ENCODE results near the gene BTBD18.
"Not testable (repeated sequence)": the region's sequence is repeated elsewhere in the genome, so short reads cannot be mapped to it uniquely, and the experiment has no call there.

- TF ChIP-seq, protein P1, sequence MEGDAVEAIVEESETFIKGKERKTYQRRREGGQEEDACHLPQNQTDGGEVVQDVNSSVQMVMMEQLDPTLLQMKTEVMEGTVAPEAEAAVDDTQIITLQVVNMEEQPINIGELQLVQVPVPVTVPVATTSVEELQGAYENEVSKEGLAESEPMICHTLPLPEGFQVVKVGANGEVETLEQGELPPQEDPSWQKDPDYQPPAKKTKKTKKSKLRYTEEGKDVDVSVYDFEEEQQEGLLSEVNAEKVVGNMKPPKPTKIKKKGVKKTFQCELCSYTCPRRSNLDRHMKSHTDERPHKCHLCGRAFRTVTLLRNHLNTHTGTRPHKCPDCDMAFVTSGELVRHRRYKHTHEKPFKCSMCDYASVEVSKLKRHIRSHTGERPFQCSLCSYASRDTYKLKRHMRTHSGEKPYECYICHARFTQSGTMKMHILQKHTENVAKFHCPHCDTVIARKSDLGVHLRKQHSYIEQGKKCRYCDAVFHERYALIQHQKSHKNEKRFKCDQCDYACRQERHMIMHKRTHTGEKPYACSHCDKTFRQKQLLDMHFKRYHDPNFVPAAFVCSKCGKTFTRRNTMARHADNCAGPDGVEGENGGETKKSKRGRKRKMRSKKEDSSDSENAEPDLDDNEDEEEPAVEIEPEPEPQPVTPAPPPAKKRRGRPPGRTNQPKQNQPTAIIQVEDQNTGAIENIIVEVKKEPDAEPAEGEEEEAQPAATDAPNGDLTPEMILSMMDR (IDR thresholded peaks at IDR 0.05; ENCODE audit: insufficient read depth, low read length), result not testable (repeated sequence)
- TF ChIP-seq REST (IDR thresholded peaks at IDR 0.05; ENCODE audit: insufficient replicate concordance, low read depth); POLR2AphosphoS5 (IDR thresholded peaks at IDR 0.05; ENCODE audit: low read depth): not testable (repeated sequence)
Measured at GRCh38 chr11:57716726-57717125, 34.9 kb downstream of the BTBD18 start.

Measured in HL-60 (cell line).